UCSD-AML1 (cell line): ENCODE data around the gene CHERP.
"Not testable (repeated sequence)": the region's sequence is repeated elsewhere in the genome, so short reads cannot be mapped to it uniquely, and the experiment has no call there.

Experiments used
- DNase-seq: peaks from one replicate; lab custom pipeline; 2025; ENCODE audit not compliant: unreplicated experiment; lab: John Stamatoyannopoulos, UW

The CHERP gene

DNA sequence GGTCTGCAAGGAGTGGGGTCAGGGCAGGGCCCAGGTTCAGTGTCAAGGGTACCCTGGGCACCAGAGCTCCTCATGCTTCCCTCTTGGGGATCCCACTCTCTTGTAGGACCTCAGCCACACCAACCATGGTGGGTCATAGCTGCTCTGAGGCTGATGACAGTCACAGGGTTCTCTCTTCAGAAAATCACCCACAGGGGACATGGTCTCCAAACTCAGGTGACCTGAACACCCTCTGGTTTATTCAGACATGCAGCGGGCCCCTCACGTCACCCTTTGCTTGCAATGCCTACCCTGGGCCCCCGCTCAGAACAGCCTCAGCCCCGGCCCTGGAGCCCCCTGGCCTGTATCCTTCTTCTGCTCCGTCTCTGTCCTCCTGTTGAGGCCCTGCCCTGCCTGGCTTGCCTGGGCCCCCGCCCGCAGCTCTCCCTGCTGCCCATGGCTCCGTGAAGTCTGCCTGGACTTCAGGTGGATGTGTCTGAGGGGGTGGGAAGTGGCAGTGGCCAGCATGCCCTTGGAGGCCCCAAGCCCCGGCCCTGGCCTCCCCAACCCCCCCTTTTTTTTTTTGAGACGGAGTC lies 20.4 kb downstream of the CHERP start:
- no peak for DNase-seq

DNA sequence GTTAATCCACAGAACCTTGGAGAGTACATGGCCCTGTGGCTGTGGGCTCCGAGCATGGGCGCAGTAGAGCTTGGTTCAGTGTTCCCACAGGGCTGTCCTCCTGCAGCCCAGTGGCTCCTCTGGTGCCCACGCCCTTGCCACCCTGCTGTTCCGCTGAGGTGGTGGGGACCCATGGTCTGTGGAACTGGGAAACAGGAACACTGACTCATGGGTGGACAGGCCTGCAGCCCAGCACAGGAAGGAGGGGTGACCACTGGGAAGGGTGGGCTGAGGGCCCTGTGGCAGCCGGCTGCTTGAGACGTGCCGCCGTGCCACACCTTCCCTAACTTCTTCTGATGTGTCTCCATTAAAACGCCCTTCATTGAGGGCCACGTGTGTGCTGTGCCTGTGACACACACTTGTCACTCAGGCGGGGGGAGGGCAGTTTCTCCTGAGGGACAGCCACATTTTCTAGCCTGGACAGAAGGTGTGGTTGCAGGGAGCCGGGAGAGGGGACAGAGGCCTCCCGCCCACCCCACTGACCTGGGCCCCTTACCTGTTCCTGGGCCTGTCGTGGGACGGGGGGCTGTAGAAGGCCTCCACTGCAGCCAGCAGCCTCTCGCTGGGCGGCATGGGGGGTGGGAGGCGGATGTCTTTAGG lies 21.1 kb downstream of the CHERP start:
- no peak for DNase-seq

DNA sequence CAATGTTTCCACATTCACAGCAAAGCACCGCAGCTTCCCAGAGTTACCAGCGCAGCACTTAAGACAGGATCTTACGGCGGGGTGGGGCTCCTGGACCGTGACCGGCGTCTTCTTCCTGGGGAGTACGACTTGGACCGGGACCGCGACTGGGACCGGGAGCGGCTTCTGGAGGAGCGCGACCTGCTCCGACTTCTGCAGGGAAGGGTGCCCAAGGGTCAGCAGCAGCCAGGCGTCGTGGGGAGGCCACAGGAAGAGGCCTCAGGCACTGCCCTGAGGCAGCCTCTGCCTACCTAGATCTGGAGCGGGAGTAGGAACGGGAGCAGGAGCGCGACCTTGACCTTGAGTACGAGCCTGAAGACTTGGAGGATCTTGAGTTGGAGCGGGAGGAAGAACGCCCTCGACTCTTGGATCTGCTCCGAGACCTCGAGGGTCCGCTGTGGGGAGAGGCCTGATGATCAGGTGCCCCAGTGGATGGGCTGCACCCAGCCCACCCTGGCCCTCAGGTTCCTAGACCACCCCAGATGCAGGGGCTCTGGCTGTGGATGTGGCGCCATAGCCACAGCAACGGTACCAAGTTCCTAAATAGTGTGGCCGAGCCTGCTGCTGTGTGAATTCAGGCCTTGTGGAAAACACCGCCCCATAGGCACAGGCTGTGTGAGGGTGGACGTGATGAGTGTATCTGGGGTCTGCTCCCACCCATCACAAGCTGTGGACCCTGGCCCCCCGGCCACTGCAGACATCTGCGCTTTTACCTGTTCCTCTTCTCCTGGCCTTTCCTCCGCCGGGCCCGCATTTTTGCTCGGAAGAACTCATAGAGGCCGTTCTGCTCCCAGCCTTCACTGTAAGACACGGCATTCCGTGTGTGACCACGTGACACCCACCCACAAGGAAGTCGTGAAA lies 21.9 kb downstream of the CHERP start:
- no peak for DNase-seq

DNA sequence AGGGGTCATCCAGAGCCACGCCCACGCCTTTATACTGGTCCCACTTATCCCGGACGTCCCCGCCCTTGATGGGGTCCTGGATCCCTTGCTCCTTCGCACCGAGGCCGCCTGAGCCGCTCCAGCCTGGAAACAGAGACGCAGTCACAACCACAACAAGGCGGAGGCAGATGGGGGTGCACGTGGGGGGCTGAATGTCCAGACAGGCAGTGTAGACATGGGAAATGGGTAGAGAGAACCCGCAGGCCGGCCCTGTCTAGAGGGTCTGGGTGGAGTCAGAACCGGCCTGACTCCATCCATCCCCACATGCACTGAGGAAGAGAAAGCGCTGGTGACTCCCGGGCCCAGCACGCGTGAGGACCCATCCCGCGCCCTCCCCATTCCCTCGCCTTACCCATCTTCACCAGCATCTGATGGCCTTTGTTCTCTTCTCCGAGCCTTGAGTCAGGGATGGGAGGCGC lies 23.0 kb downstream of the CHERP start:
- DNase-seq, result no peak

DNA sequence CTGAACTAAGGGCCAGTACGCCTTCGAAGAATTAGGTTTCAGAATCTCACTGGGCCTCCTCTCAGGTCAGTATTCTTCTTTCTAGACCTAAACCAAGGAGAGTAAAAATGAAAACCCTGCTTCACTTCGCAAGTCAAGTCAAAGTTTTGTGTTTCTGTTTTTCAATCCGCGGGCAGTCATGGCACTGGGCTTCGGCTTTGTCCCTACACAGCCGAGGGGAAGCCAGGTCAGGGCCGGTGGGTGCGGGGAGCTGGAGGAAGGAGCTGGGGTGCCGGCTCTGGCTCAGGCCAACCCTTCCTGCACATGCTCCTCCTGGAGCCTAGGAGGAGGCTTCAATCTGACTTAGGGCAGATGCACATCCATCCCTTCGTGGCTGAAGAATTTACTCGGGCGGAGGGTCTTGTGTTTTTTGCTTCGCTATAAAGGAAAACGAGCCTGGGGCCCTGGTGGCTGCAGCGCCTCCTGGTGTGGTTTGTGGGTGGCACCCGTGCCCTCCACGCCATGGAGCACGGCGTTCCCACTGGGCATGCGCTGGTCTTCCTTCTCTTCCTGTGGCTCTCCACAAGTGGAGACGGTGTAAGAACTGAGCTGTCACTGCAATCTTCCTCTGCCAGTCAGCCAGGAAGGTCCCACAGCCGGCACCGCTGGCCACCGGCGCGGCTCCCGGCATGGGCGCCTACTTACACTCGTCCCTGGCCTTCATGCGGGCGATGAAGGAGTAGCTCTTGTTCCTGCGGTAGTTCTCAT lies 23.6 kb downstream of the CHERP start:
- DNase-seq, result no peak

DNA sequence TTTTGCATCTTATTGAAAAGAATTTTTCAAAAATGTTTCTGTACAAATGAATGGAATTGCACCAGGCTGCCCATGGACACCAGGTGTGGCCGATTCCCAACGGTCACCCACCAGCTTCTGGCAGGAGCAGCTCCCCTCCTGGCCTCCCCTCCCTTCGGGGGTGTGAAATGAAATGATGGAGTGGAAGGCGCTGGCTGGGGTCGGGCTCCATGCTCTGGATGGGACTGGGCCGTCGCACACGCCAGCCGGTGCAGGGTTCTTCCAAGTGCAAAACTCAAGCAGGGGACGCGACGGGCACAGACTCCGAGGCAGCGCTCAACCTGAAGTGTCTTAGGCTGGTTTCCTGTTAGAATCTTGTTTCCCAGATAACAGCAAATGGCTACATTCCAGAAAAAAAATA lies 24.2 kb downstream of the CHERP start:
- DNase-seq, result no peak

DNA sequence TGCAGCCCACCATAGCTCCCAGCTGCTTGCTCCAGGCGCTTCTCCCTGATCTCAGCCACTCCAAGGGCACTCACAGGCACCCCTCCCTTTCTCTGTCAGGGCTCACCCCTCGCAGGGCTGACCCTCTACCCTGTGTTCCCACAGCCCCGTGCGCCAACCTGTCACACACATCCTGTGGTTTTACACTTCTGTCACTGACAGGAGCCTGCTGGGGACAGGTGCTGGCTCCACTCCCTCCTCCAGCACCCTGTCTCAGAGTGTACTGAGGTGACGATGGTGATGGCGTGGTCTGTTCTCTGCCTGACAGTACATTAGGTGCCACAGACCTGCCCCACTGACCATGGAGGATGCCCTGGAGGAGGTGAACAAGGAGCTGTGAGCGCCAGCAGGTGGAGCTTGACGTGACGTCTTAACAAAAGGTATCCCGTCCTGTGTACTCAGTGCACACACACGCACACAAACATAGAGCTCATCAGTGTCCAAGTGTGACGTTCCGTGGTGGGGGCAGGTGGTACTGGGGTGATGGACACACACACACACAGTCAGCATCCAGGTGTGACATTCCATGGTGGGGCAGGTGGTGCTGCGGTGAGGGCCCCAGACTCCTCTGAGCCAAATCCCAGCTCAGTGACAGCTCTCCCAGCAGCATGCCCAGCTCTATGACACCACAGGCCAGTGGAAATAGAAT lies 25.2 kb downstream of the CHERP start:
- DNase-seq, result no peak

DNA sequence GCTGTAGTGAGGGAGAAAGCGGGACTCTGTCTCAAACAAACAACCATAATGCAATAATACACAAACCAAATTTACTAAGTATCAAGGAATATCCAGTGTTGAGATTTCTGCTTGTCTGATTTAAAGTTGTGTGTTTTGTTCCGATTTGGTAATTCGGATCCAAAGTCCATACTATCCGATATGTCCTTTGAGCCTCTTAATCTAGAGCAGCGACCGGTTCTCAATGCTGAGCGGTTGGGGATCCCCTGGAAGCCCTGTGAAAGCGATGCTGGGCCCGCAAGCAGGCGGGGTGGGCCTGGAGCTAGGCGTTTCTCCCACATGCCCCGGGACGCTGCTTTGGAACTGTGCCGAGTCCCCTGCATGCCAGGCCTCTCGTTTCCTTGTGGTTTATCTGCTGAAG lies 25.9 kb downstream of the CHERP start:
- no peak for DNase-seq

DNA sequence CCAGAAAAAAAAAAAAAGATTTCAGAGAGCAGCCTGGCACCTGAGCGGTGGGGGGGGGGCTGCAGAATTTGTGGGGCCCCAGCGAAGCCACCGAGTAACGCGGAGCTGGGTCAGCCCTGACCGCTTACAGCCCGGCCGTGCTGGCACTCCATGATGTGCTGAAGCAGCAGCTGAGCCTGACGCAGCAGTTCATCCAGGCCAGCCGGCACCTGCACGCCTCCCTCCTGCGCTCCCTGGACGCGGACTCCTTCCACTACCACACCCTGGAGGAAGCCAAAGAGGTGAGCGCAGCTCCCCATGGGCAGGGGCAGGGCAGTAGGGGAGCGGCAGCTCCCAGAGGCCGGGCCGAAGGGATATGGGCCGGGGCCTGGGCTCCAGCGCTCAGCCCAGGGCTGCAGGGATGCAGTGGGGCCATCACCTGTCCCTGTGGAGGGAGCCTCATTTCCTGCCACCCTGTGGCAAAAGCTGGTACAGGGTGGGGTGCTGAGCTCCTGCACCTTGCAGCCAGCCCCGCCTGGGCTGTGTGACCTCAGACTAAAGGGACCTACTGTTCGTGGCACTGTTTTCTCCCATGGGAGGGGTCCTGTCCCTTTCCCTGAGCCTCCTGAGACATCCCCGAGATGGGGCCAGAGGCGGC lies 27.7 kb downstream of the CHERP start:
- DNase-seq, result no peak

DNA sequence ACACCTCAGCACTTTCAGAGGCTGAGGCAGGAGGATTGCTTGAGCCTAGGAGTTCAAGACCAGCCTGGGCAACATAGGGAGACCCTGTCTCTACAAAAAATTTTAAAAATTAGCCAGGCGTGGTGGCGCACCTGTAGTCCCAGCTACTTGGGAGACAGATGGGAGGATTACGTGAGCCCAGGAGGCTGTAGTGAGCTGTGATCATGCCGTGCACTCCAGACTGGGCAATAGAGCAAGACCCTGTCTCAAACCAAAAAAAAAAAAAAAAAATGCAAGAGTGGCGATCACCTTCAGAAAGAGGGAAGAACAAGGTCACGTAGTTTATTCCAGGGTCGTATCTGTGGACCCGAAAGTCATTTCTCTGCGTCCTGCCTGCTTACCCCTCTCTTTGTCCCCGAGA lies 29.6 kb downstream of the CHERP start:
- not testable (repeated sequence) for DNase-seq

DNA sequence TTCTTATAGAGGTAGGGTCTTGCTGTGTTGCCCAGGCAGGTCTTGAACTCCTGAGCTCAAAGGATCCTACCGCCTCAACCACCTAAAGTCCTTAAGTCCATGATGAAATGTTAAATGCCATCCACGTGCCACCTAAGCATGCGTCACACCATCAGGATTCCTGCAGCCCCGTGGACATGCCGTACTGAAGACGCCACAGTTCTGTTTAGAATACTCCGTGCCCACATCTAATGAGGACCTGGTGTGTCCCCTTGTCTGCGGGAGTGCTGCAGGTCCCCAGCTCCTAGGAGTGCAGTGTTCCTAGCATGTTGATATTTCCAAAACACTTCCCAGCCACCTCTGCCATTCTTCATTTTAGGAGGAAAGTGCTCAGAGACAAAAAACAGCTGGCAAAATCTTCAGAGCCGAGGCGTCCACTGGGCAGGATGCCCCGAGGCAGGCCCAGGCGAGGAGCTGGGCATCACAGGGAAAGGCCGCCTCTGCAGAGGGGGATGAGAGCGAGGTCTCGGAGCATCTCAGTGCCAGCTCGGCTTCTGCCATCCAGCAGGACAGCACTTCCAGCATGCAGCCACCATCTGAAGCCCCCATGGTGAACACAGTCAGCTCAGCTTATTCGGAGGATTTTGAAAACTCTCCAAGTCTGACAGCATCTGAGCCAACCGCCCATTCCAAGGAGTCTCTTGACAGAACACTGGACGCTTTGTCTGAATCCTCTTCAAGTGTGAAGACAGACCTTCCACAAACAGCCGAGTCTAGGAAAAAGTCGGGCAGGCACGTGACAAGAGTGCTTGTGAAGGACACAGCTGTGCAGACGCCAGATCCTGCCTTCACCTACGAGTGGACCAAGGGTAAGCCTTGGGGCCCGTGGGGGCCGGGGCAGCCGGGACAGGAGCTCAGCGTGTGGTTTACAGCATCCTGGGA lies 32.8 kb downstream of the CHERP start:
- no peak for DNase-seq

DNA sequence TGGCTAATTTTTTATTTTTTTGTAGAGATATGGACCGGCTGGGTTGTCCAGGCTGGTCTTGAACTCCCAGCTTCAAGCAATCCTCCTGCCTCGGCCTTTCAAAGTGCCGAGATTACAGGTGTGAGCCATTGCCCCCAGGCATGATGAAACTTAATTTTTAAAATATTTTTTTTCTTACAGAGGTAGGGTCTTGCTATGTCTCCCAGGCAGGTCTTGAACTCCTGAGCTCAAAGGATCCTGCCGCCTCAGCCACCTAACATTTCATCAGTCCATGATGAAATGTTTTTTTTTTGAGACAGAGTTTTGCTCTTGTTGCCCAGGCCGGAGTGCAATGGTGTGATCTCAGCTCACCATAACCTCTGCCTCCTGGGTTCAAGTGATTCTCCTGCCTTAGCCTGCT lies 33.7 kb downstream of the CHERP start:
- no peak for DNase-seq

DNA sequence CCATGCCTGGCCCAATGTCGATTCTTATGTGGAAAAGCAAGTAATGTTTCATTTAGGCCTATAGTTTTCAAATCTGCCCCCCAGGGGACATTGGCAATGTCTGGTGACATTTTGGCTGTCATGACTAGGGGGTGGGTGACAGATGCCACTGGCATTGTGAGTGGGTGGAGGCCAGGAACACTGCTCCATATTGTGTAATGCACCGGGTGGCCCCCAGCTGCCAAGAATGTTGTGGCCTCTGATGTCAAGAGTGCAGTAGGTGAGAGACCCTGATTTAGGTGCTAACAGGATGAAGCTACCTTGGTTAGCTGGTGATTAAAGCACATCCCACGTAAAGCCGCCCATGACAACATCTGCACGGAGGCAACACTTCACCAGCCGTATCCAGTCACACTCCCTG lies 35.3 kb downstream of the CHERP start:
- DNase-seq, result no peak

DNA sequence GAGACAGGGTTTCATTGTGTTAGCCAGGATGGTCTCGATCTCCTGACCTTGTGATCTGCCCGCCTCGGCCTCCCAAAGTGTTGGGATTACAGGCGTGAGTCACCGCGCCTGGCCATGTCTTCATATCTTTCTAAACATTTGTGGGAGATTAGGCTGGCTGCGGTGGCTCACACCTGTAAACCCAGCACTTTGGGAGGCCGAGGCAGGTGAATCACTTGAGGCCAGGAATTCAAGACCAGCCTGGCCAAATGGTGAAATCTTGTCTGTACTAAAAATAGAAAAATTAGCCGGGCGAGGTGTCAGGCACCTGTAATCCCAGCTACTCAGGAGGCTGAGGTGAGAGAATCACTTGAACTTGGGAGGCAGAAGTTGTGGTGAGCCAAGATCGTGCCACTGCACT lies 36.1 kb downstream of the CHERP start:
- not testable (repeated sequence) for DNase-seq

DNA sequence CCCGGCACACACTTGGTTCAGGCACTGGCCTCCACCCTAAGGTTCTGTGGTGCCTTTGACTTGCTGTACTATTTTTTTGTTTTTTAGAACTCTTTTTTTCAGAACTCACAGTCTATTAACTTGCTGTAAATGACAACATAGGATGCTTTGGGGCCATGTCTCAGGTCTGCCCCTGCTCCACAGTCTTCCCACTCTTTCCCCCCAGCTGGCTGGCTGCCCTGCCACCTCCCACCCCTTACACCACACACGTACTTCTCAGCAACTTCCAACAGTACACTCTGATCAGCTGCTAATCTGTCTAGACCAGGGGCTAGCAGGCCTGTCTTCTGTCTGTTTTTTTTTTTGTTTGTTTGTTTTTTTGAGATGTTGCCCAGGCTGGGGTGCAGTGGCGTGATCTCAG lies 38.0 kb downstream of the CHERP start:
- no peak for DNase-seq

DNA sequence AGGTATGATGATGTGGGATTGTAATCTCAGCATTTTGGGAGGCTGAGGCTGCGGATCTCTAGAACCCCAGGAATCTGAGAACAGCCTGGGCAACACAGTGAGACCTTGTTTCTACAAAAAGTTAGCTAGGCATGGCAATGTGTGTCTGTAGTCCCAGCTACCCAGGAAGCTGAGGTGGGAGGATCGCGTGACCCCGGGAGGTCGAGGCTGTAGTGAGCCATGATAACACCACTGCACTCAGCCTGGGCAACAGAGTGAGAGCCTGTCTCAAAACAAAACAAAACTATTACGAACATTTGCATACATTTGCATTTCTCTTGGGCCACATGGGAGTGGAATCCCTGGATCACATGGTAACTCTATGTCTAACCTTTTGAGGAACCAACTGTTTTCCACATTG lies 44.4 kb downstream of the CHERP start:
- no peak for DNase-seq

DNA sequence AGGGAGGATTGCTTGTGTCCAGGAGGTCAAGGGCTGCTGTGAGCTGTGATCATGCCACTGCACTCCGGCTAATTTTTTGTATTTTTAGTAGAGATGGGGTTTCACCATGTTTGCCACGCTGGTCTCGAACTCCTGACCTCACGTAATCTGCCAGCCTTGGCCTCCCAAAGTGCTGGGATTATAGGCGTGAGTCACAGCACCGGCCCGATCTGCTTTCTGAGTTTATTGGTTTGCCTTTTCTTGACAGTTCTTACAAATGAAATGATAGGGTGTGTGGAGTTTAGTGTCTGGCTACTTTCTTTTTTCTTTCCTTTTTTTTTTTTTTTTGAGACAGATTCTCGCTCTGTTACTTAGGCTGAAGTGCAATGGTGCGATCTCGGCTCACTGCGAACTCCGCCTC lies 45.2 kb downstream of the CHERP start:
- no peak for DNase-seq

DNA sequence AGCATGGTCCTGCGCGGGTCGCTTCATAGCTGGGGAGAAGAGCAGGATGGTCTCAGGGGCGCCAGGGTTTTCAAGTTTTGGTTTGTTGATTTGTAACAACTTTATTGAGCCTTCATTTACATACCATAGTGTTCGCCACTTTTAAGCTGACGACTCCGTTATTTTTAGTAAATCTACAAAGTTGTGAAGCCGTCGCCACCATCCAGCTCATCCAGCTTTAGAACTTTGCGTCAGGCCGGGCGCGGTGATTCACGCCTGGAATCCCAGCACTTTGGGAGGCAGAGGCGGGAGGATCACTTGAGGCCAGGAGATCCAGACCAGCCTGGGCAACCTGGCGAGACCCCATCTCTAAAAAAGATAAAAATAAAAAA lies 45.6 kb downstream of the CHERP start:
- no peak for DNase-seq

DNA sequence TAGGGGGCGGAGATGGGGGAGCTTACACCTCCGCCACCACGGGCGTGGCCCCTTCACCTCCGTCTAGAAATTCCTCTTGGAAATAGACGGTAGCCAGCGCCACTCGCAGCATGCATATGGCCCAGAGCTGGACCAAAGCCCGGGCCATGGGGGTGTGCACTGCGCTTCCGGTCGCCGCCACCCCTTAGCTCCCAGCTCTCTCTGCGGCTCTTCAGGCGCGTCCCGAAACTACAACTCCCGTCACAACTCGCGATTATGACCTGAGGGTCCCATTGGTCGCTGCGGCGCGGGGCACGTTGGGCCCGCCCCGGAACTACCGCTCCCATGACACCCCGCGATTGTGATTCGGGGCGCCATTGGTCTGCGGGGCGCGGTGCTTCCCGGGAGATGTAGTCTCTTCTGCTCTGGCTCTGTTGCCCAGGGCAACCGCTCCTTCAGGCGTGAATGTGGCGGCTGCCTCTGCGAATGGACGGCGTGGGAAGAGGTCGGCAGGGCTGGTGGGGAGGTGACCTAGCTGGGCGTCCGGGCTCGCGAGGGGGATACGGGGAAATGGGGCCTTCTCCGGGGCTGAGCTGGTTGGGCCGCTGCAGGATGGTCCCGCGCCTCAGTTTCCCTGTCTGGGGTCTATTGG lies 46.1 kb downstream of the CHERP start, which contains the start of the genes C19orf44 and CALR3:
Gene C19orf44, plus strand, starts transcription at position 413 of the 631 bp plus-strand sequence. CDS start 4,399 bp downstream, outside the sequence.
Gene CALR3, minus strand, starts transcription at position 186 of the 631 bp plus-strand sequence. Its CDS starts 38 bp downstream, at position 148.
- peak; percentile 98 for DNase-seq
